HG03039 (cell line): ENCODE results near the gene MYBPC3.

ENCODE experiments used
- ATAC-seq: cut with Tn5 transposase; IDR thresholded peaks from one replicate; pipeline ENCODE4 v1.9.1; 2021; ENCODE audit warnings: mild to moderate bottlenecking, moderate library complexity; ENCODE audit not compliant: unreplicated experiment

The MYBPC3 gene

GRCh38 chr11:47387944-47388696, 35.6 kb upstream of the MYBPC3 start:
- no peak for ATAC-seq

DNA sequence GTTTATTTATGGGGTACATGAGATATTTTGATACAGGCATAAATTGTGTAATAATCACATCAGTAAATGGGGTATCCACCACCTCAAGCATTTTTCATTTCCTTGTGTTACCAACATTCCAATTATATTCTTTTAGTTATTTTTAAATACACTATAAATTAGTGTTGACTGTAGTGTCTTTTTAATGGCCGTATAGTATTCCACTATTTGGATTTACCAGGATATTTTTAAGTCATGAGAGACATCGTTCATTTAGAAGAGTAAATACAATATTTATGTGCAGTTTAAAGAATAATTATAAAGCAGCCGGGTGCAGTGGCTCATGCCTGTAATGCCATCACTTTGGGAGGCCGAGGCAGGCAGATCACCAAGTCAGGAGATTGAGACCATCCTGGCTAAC, 32.0 kb upstream of the MYBPC3 start:
- no peak for ATAC-seq

DNA sequence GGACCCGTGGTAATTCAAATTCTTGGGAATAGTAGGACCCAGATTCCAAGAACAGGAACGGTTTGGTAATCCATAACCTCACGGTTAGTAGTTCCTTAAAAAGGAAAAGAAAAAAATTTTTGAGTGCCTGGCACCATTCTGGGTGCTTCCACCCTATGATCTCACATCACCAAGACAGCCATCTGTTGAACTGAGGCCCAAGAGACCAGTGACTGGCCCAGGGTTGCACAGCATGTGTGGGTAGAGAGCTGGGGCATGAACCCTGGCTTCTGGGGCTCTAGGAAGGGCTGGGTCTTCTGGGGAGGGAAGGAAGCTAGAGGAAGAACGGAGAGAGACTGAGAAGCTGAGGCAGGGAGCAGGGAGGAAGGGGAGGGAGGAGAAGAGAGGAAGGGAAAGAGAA, 30.6 kb upstream of the MYBPC3 start:
- no peak for ATAC-seq

- ATAC-seq, result no peak
Observed at GRCh38 chr11:47380078-47380477, 27.6 kb upstream of the MYBPC3 start.

GRCh38 chr11:47379317-47379716, 26.8 kb upstream of the MYBPC3 start:
- no peak for ATAC-seq

- no peak for ATAC-seq
Observed at GRCh38 chr11:47378836-47379170, 26.3 kb upstream of the MYBPC3 start.

DNA sequence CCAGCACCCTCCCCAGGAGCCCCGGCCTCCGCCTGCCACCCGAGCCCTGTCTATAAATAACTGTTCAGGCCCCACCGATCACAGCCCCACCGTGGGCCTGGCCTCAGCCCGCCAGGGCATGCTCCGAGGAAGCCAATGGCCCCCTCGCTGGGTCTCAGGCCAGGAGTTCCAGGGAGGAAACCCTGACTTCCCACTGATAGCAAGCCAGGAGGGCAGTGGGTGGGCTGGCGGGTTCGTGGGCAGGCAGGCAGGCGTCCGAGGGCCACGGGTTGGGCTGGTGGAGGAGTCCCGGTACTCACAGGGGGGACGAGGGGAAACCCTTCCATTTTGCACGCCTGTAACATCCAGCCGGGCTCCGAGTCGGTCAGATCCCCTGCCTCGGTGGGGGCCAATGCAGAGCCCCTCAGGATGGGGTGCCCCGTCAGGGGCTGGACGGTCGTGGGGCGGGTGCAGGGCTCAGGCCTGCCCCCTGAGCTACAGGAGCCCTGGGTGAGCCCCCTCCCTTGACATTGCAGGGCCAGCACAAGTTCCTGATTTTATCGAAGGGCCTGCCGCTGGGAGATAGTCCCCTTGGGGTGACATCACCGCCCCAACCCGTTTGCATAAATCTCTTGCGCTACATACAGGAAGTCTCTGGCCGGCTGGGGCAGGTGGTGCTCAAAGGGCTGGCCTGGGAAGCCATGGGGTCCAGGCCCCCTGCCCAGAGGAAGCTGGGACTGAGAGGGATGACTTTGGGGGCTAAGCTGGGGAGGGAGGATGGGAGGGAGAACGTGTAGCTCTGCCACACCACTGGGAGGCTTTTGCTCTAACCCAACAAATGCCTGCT, 25.7 kb upstream of the MYBPC3 start, which contains the start of gene SPI1:
Gene SPI1, minus strand, starts transcription at position 538 of the 826 bp plus-strand sequence. Its CDS starts 194 bp downstream, at position 344.
- peak; percentile 69 for ATAC-seq

- ATAC-seq, result no peak
Observed at GRCh38 chr11:47377571-47378009, 25.1 kb upstream of the MYBPC3 start.

DNA sequence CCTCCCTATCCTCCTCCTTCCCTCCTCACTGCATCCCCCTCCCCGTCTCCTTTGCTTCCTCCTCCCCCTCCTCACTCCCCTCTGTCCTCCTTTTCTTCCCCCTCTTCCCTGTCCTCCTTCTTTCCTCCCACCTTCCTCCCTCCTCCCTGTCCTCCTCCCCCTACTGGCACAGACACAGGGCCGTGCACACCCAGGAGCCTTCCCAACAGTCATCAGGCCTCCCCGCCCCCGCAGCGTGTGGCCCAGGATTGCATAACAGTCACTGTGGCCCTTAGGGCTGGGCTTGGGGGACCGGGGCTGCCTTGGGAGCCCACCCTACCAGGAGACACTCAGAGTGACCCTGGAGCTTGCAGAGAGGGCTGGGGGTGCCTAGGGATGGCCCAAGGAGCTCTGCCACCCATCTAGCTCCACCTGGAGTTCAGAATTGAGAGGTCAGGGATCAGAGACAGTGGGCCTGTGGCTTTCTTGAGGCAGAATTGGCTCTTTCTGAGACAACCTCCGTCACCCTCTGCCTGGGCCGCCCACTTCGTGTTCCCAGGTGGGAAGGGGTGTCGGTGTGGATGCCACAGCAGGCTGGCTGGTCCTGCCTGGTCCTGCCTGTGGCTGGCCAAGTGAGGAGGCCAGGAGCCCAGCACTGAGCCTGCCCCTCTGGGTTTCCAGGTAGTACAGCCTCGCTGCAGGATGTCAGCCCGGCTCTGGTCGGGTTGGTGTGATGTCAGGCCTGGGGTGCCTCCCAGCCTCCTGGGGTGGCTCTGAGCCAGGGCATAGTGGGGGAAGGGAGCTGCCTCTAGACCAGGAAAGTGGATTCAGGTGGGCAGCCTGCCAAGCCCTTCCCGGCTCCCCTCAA, 24.2 kb upstream of the MYBPC3 start:
- ATAC-seq, result no peak

DNA sequence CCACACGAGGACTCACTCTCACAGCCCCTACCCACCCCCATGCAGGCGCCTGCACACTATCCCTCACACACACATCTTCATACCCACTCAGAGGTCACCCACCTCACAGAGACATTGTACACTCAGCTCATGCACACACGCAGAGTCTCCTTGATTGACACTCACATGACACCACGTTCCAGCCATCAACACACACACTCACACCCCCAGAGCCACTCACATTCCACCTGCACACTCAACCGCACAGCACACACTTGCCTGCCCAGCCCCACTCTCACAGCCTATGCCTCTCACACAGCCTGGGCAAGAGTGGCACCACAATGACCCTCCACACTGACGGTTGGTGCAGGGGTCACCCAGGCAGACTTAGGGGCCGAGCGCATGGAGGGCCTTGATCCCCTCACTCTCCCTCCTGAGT, 23.6 kb upstream of the MYBPC3 start:
- no peak for ATAC-seq

DNA sequence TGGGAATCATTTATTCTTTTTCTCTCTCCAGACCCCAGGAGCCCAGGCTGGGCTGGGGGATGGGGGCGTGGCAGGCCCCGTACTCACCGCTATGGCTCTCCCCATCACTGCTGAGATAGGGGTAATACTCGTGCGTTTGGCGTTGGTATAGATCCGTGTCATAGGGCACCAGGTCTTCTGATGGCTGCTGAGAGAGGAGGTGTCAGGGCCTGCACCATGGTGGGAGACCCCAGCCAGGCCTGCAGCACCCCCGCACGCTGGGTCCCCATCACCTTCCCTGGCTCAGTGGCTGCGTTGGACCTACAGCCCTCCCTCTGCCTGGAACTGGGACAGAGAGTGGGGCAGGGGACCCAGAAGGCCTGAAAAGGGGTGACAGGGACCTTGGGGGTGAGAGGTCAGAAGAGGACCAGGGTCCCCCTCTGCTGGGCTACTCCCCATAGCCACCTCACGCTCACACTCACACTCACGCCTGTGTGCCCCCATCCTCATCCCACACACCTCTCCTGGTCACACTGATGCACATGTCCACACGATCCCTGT, 23.1 kb upstream of the MYBPC3 start:
- ATAC-seq, result no peak

GRCh38 chr11:47375020-47375419, 22.5 kb upstream of the MYBPC3 start:
- no peak for ATAC-seq

- ATAC-seq, result no peak
Observed at GRCh38 chr11:47374720-47375019, 22.2 kb upstream of the MYBPC3 start.

GRCh38 chr11:47373876-47374719, 21.6 kb upstream of the MYBPC3 start:
- no peak for ATAC-seq

DNA sequence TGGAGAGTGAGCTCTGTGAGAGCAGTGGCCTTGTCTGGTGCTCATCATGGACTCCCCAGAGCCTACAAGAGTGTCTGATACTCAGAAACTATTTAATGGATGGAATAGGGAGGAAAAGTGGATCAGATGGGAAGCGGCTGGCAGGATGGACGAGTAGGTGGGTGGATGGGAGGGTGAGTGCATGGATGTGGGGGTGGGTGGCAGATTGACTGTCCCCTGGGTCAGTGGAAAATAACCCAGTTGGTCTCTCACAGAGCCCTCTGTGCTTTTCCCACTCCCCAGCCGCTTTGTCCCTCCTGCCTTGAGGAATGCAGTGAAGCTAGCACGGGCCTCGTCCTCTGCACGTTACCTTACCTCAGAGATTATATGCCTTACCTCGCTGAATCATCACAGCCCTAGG, 19.9 kb upstream of the MYBPC3 start:
- no peak for ATAC-seq

DNA sequence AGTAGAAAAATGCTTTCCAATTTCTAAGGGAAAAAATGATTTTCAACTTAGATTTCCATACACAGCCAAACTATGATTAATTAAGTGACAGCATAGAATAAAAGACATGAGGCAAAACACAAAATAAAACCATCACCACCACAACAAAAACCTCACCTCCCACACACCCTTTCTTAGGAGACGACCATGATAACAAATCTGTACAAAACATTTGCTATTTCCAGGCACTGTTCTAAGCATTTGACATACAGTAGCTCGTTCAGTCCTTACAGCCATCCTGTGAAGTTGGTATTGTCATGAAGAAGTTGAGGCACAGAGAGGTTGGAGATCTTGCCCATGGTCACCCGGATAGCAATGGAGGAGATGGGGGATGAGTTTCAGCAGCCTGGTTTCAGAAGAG, 17.2 kb upstream of the MYBPC3 start:
- ATAC-seq, result no peak

DNA sequence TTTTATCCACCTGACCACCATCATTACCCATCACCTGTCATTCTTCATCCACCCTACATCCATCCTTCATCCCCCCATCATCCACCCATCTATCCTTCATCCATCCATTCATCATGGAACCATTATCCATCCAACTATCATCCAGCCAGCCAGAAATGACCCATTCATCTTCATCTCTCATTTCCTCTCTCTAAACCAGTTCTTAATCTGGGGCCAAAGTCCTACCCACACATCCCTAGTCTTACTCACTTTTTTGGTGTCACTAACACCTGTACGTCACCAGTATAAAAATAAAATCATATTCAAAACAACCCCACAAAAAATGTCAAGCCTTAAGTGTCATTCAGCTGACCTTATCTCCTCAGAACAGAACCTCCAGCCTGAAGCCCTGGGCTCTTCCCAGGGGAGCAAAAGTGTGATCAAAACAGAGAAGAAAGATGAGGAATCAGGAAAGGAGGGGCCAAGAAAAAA, 13.6 kb upstream of the MYBPC3 start:
- no peak for ATAC-seq

GRCh38 chr11:47361419-47361818, 8.9 kb upstream of the MYBPC3 start:
- ATAC-seq, result no peak

DNA sequence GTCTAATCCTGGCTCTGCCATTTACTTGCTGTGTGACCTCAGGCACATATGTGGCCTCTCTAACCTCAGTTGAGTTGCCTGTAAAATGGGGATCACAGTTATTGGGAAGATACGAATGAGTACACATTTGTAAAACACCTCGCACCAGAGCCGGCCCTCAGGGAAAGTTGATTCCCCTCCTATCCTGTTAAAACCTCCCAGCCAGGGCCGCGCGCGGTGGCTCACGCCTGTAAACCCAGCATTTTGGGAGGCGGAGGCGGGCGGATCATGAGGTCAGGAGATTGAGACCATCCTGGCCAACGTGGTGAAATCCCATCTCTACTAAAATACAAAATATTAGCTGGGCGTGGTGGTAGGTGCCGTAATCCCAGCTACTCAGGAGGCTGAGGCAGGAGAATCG, 7.8 kb upstream of the MYBPC3 start:
- ATAC-seq, result no peak

- ATAC-seq, result no peak
Observed at GRCh38 chr11:47359586-47359985, 7.1 kb upstream of the MYBPC3 start.
